A549 (cell line): ENCODE results near the gene PDE1C. TPM values are rescaled to one million over a fixed set of nuclear protein-coding genes. Genes with fewer than 3 reads are reported as not detected.

Source experiments
- ATAC-seq, 2 experiments: fragments of 200-7000 bp in 1 of 2; fragments of >200 bp in 1 of 2; cut with Nextera tagmentation in 1 of 2; cut with Tn5 transposase in 1 of 2; 3 replicates each; pipeline versions ENCODE4 v1.8.0 to v1.9.1; 2018 to 2020; ENCODE audit warnings: mild to moderate bottlenecking in 1 of 2, moderate library complexity in 1 of 2
- CTCF ChIA-PET: fragments of 300-600 bp; sonication (Branson Sonifier 250); formaldehyde crosslinking; extraction: SDS; loops from one replicate; lab custom pipeline; 2021; ENCODE audit warnings: antibody characterized with exemption, inconsistent platforms; lab: Yijun Ruan, JAX
- POLR2A ChIA-PET: fragments of 350-600 bp; formaldehyde crosslinking; extraction: SDS; loops from one replicate; lab custom pipeline; 2021; ENCODE audit warnings: antibody characterized with exemption, inconsistent platforms; lab: Yijun Ruan, JAX
- DNase-seq, 2 experiments: peaks; one replicate each; pipeline versions ENCODE4 v3.0.0 to v3.0.0-alpha.2; 2011 to 2016; ENCODE audit warnings: low read depth in 1 of 2, low spot score in 1 of 2
- FAIRE-seq: peaks from 2 replicates; lab custom pipeline; 2011; peaks lifted over from hg19 to GRCh38; lab: Jason Lieb, UNC
- H3K27ac ChIP-seq, 2 experiments: fragments of >200 bp; sonication (Bioruptor Twin); formaldehyde crosslinking; 3 replicates each; pipeline ENCODE4 v1.5.1; 2016 to 2017
- H3K4me1 ChIP-seq: fragments of >200 bp; sonication (Bioruptor Twin); formaldehyde crosslinking; 3 replicates; pipeline ENCODE4 v1.6.1; 2016
- H3K4me2 ChIP-seq: fragments of >200 bp; sonication (Bioruptor Twin); formaldehyde crosslinking; 3 replicates; pipeline ENCODE4 v1.6.1; 2016
- H3K4me3 ChIP-seq: fragments of >200 bp; sonication (Bioruptor Twin); formaldehyde crosslinking; 3 replicates; pipeline ENCODE4 v1.5.1; 2016
- H3K9me3 ChIP-seq: fragments of >200 bp; sonication (Bioruptor Twin); formaldehyde crosslinking; 3 replicates; pipeline ENCODE4 v1.6.1; 2016
- BHLHE40 ChIP-seq: IDR thresholded peaks from 2 replicates; pipeline ENCODE4 v1.6.1; 2012; ENCODE audit warnings: low read depth, low read length, inconsistent platforms
- CTCF ChIP-seq: fragments of >200 bp; sonication (Bioruptor Twin); formaldehyde crosslinking; IDR thresholded peaks from 3 replicates; pipeline ENCODE4 v1.5.1; 2016
- EP300 ChIP-seq, 2 experiments: fragments of >200 bp; sonication (Bioruptor Twin); formaldehyde crosslinking; IDR thresholded peaks; 2 replicates in 1 of 2; 3 replicates in 1 of 2; pipeline ENCODE4 v1.6.1; 2016 to 2017
- ESRRA ChIP-seq: fragments of 150-350 bp; IDR thresholded peaks from 2 replicates; pipeline ENCODE4 v1.6.1; 2014; ENCODE audit warnings: mild to moderate bottlenecking, low read length, borderline replicate concordance
- FOXS1 ChIP-seq: fragments of 250-450 bp; sonication (Bioruptor Pico); IDR thresholded peaks from 2 replicates; pipeline ENCODE4 v1.5.0; 2020; ENCODE audit warnings: mild to moderate bottlenecking, moderate library complexity
- GATA3 ChIP-seq: IDR thresholded peaks from 2 replicates; pipeline ENCODE4 v1.6.1; 2012; ENCODE audit warnings: borderline replicate concordance
- KDM1A ChIP-seq: fragments of 200-600 bp; sonication (generic); IDR thresholded peaks from 2 replicates; pipeline ENCODE4 v1.6.1; 2016; ENCODE audit warnings: low read depth, mild to moderate bottlenecking
- KDM5A ChIP-seq: fragments of 200-600 bp; sonication (generic); IDR thresholded peaks from 2 replicates; pipeline ENCODE4 v1.6.1; 2016; ENCODE audit warnings: antibody characterized with exemption, mild to moderate bottlenecking
- MAZ ChIP-seq: fragments of 150-350 bp; IDR thresholded peaks from 2 replicates; pipeline ENCODE4 v1.6.1; 2014; ENCODE audit warnings: antibody characterized with exemption, low read depth, low read length, borderline replicate concordance
- NFE2L2 ChIP-seq: fragments of 150-350 bp; conservative IDR thresholded peaks from 2 replicates; pipeline ENCODE4 v1.6.1; 2014; ENCODE audit warnings: low read length
- NPAS2 ChIP-seq: fragments of 250-450 bp; sonication (Bioruptor Pico); IDR thresholded peaks from 2 replicates; pipeline ENCODE4 v1.8.0; 2022; ENCODE audit warnings: mild to moderate bottlenecking, moderate library complexity, borderline replicate concordance
- POLR2AphosphoS2 ChIP-seq: conservative IDR thresholded peaks from 2 replicates; pipeline ENCODE4 v1.6.1; 2012; ENCODE audit warnings: low read length, improper control_type of control experiment, inconsistent platforms
- REST ChIP-seq: fragments of 200-600 bp; sonication (generic); IDR thresholded peaks from 2 replicates; pipeline ENCODE4 v1.6.1; 2016; ENCODE audit warnings: antibody characterized with exemption, mild to moderate bottlenecking, moderate library complexity
- RNF2 ChIP-seq: fragments of 200-600 bp; sonication (generic); IDR thresholded peaks from 2 replicates; pipeline ENCODE4 v1.6.1; 2016; ENCODE audit warnings: low read depth, mild to moderate bottlenecking, antibody characterized with exemption, moderate library complexity, borderline replicate concordance
- TP53 ChIP-seq: fragments of 250-450 bp; sonication (Bioruptor Pico); IDR thresholded peaks from 2 replicates; pipeline ENCODE4 v1.5.0; 2021; ENCODE audit warnings: mild to moderate bottlenecking, moderate library complexity
- ZC3H11A ChIP-seq: fragments of 450-650 bp; IDR thresholded peaks from 2 replicates; pipeline ENCODE4 v1.6.1; 2014; ENCODE audit warnings: antibody characterized with exemption, mild to moderate bottlenecking
- ZNF302 ChIP-seq: fragments of 250-450 bp; sonication (Bioruptor Pico); IDR thresholded peaks from 2 replicates; pipeline ENCODE4 v1.9.0; 2021; ENCODE audit warnings: inconsistent platforms, mild to moderate bottlenecking, moderate library complexity
- WGBS: methylation state at CpG from one replicate; pipeline ENCODE4 v1.1.6; 2017; ENCODE audit errors: missing lambda C conversion rate; 5-methylcytosine and 5-hydroxymethylcytosine counted together
- polyA plus RNA-seq, 4 experiments: library from polyadenylated mRNA; depleted of rRNA in 3 of 4; stranded (reverse); fragments of >200 nt; fragmentation: RNase III in 1 of 4; extraction: RNeasy Plus Mini Kit Qiagen cat#74134 plus additional on column Dnase treatment in 1 of 4; gene quantifications; 2 replicates in 3 of 4; 3 replicates in 1 of 4; pipeline ENCODE4 v1.2.3, GENCODE V29; 2011 to 2017
- TF ChIP-seq, protein P1 (sequence below): fragments of 250-450 bp; sonication (Bioruptor Pico); IDR thresholded peaks from 2 replicates; pipeline ENCODE4 v1.5.0; 2021; ENCODE audit warnings: mild to moderate bottlenecking, moderate library complexity, borderline replicate concordance
- TF ChIP-seq, protein P2 (sequence below): fragments of >200 bp; sonication (Bioruptor Twin); formaldehyde crosslinking; IDR thresholded peaks from 2 replicates; pipeline ENCODE4 v1.6.1; 2016
- TF ChIP-seq, protein P3 (sequence below): fragments of 150-350 bp; IDR thresholded peaks from 2 replicates; pipeline ENCODE4 v1.6.1; 2014; ENCODE audit warnings: low read depth, mild to moderate bottlenecking, low read length

Gene PDE1C
- polyA plus RNA-seq, 2 of the 4 experiments (the other 2 are of a cell fraction): 8.0 to 11.0 TPM

DNA sequence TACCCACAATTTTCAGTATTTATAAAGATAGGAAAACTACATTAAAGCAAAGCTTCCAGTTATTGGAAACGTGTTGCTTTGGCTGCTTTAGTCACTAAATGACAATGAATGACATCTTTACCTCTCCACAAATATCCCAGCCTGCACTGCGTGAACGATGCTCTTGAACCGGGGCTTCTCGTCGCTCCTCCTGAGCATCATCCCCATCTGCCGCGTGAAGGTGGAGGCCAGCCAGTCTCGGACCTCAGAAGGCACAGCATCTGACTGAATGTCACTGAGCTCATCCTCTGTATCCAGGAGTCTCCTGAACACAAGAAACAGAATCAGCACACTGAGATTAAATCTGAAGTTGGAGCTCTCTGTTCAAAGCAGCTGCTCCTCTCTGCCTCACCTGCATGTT is 191.3 kb downstream of the PDE1C start (continued):
- TF ChIP-seq MAZ (no peak), KDM5A (no peak), ESRRA (no peak), KDM1A (no peak)
- TF ChIP-seq, protein P1, sequence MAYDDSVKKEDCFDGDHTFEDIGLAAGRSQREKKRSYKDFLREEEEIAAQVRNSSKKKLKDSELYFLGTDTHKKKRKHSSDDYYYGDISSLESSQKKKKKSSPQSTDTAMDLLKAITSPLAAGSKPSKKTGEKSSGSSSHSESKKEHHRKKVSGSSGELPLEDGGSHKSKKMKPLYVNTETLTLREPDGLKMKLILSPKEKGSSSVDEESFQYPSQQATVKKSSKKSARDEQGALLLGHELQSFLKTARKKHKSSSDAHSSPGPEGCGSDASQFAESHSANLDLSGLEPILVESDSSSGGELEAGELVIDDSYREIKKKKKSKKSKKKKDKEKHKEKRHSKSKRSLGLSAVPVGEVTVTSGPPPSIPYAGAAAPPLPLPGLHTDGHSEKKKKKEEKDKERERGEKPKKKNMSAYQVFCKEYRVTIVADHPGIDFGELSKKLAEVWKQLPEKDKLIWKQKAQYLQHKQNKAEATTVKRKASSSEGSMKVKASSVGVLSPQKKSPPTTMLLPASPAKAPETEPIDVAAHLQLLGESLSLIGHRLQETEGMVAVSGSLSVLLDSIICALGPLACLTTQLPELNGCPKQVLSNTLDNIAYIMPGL (CRISPR knock-in tag): no peak

DNA sequence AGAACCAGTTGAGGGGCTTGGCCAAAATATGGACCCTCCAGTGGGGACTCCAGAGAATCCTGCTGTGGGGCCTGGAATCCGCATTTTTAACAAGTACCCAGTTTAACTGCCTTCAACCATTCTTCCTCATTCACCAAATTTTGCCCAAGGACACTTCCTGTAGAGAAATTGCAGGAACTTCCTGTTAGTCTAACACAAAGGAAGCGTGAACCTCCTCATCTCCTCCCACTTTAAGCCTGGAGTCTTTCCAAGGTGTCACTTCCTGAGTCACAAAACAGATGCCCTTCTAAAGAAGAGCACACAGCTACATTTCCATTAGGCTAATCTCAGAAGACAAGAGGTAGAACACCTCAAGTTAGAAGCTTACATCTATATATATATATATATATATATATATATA is 194.8 kb downstream of the PDE1C start:
- peak overlapping the region; percentile 46 to 62; a peak in 4 of 6 replicates for H3K27ac ChIP-seq
- peak in 1 of 2 experiments; percentile 32 for DNase-seq
- CTCF ChIA-PET: interaction anchor here (0.5 kb wide), 1 partner anchor 44 kb away, joined by 3 read pairs; no protein-coding TSS in a partner anchor
- POLR2A ChIA-PET: no interaction called here
- H3K4me1 ChIP-seq: peaks cover 10% of the 10 kb centered on the region
- TF ChIP-seq NPAS2 (CRISPR knock-in tag): no peak
- no peak for TF ChIP-seq CTCF
- TF ChIP-seq REST: no peak
- no peak for TF ChIP-seq RNF2
- TF ChIP-seq TP53 (CRISPR knock-in tag): no peak
- no peak for TF ChIP-seq EP300 (IDR thresholded peaks at IDR 0.05)
- TF ChIP-seq BHLHE40: no peak
- TF ChIP-seq GATA3: no peak
- TF ChIP-seq ZNF302 (CRISPR knock-in tag): no peak
- TF ChIP-seq, protein P2, sequence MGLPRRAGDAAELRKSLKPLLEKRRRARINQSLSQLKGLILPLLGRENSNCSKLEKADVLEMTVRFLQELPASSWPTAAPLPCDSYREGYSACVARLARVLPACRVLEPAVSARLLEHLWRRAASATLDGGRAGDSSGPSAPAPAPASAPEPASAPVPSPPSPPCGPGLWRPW: no peak
- TF ChIP-seq ZC3H11A: no peak
- no peak for TF ChIP-seq NFE2L2
- TF ChIP-seq POLR2AphosphoS2: no peak
- TF ChIP-seq, protein P3, sequence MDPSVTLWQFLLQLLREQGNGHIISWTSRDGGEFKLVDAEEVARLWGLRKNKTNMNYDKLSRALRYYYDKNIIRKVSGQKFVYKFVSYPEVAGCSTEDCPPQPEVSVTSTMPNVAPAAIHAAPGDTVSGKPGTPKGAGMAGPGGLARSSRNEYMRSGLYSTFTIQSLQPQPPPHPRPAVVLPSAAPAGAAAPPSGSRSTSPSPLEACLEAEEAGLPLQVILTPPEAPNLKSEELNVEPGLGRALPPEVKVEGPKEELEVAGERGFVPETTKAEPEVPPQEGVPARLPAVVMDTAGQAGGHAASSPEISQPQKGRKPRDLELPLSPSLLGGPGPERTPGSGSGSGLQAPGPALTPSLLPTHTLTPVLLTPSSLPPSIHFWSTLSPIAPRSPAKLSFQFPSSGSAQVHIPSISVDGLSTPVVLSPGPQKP: no peak
- TF ChIP-seq KDM1A: no peak
- TF ChIP-seq FOXS1 (CRISPR knock-in tag): no peak
- no peaks in the 10 kb centered on the region for H3K9me3 ChIP-seq
- 85% methylated on average over 2 of the region's 2 CpGs for WGBS
- H3K4me2 ChIP-seq: peak overlapping the region; percentile 35
- FAIRE-seq: no peak
- H3K4me3 ChIP-seq: no peak overlapping the region
- no peak for ATAC-seq
